H1 (cell line): ENCODE data around the gene MAGI1. TPM values are rescaled to one million over a fixed set of nuclear protein-coding genes. Genes with fewer than 3 reads are reported as not detected.

Experiments used
- CTCF ChIA-PET: fragments of 300-600 bp; sonication (Branson Sonifier 250); formaldehyde crosslinking; loops from one replicate; lab custom pipeline; 2021; ENCODE audit not compliant: partially characterized antibody; lab: Charles Lee
- POLR2A ChIA-PET: fragments of 300-600 bp; sonication (Branson Sonifier 250); formaldehyde crosslinking; loops from one replicate; lab custom pipeline; 2021; ENCODE audit warnings: inconsistent platforms; ENCODE audit not compliant: partially characterized antibody; lab: Charles Lee
- DNase-seq, 2 experiments: peaks; one replicate each; pipeline versions ENCODE4 v3.0.0 to v3.0.0-alpha.2; 2010 to 2022; ENCODE audit warnings: low spot score in 2 of 2, low read depth in 1 of 2, mixed read lengths in 1 of 2
- FAIRE-seq: peaks from 2 replicates; lab custom pipeline; 2011; peaks lifted over from hg19 to GRCh38; lab: Jason Lieb, UNC
- H2AFZ ChIP-seq: 2 replicates; pipeline ENCODE4 v1.8.1; 2012; ENCODE audit warnings: low read length, inconsistent platforms
- H2AK5ac ChIP-seq: 2 replicates; pipeline ENCODE4 v1.6.1; 2013; ENCODE audit warnings: low read depth, low read length
- H2BK120ac ChIP-seq: replicated peaks from 2 replicates; pipeline ENCODE3; 2013; ENCODE audit warnings: low read depth, low read length, inconsistent platforms
- H2BK12ac ChIP-seq: 2 replicates; pipeline ENCODE4 v1.6.1; 2013; ENCODE audit warnings: low read depth, low read length
- H2BK15ac ChIP-seq: 2 replicates; pipeline ENCODE4 v1.6.1; 2013; ENCODE audit warnings: low read length
- H2BK20ac ChIP-seq: 2 replicates; pipeline ENCODE4 v1.6.1; 2013; ENCODE audit warnings: low read length
- H2BK5ac ChIP-seq: 2 replicates; pipeline ENCODE4 v1.6.1; 2013; ENCODE audit warnings: low read depth, low read length
- H3K14ac ChIP-seq: 2 replicates; pipeline ENCODE4 v1.6.1; 2013; ENCODE audit warnings: inconsistent platforms; ENCODE audit not compliant: insufficient read length
- H3K18ac ChIP-seq: 2 replicates; pipeline ENCODE4 v1.6.1; 2013; ENCODE audit warnings: low read length; ENCODE audit errors: extremely low read depth
- H3K23ac ChIP-seq: 2 replicates; pipeline ENCODE4 v1.6.1; 2013; ENCODE audit warnings: inconsistent platforms; ENCODE audit not compliant: insufficient read length
- H3K23me2 ChIP-seq: 2 replicates; pipeline ENCODE4 v1.6.1; 2013; ENCODE audit warnings: low read depth, low read length
- H3K27ac ChIP-seq: 2 replicates; pipeline ENCODE4 v1.6.1; 2011; ENCODE audit warnings: low read depth, low read length, inconsistent platforms
- H3K27me3 ChIP-seq, 4 experiments: replicated peaks in 1 of 4; 1 replicate in 1 of 4; 2 replicates in 3 of 4; pipeline versions ENCODE4 v1.6.1 to v1.8.1; 2011 to 2013; ENCODE audit warnings: low read length in 3 of 4, mild to moderate bottlenecking in 3 of 4, inconsistent platforms in 2 of 4, mixed read lengths in 2 of 4, moderate library complexity in 1 of 4; ENCODE audit not compliant: control insufficient read depth in 3 of 4, insufficient read depth in 3 of 4; ENCODE audit errors: extremely low read depth in 1 of 4
- H3K36me3 ChIP-seq, 4 experiments: 2 replicates each; pipeline versions ENCODE4 v1.6.1 to v1.8.1; 2011 to 2013; ENCODE audit warnings: mild to moderate bottlenecking in 4 of 4, low read length in 3 of 4, moderate library complexity in 2 of 4, control low read depth in 1 of 4, inconsistent platforms in 1 of 4; ENCODE audit not compliant: insufficient read depth in 4 of 4, control insufficient read depth in 2 of 4
- H3K4ac ChIP-seq: replicated peaks from 2 replicates; pipeline ENCODE3; 2013; ENCODE audit warnings: low read length, low read depth, mixed read lengths, inconsistent platforms; ENCODE audit not compliant: insufficient read length
- H3K4me1 ChIP-seq, 4 experiments: replicated peaks in 1 of 4; 1 replicate in 1 of 4; 2 replicates in 3 of 4; pipeline versions ENCODE4 v1.6.1 to v1.8.1; 2011 to 2013; ENCODE audit warnings: low read length in 3 of 4, inconsistent platforms in 2 of 4, mixed read lengths in 1 of 4; ENCODE audit not compliant: insufficient read depth in 4 of 4, control insufficient read depth in 3 of 4
- H3K4me2 ChIP-seq, 2 experiments: 2 replicates each; pipeline versions ENCODE4 v1.6.1 to v1.8.1; 2011 to 2013; ENCODE audit warnings: low read depth in 2 of 2, low read length in 2 of 2, control low read depth in 1 of 2, inconsistent platforms in 1 of 2, mild to moderate bottlenecking in 1 of 2; ENCODE audit not compliant: insufficient read depth in 1 of 2
- H3K4me3 ChIP-seq, 4 experiments: fragments of 200-600, 300-600 bp in 1 of 4; sonication (generic), shearing (Covaris generic), sonication (Bioruptor Twin) in 1 of 4; 2 replicates each; pipeline versions ENCODE4 v1.5.1 to v1.8.1; 2011 to 2016; ENCODE audit warnings: low read length in 4 of 4, low read depth in 3 of 4, control low read depth in 2 of 4, inconsistent platforms in 2 of 4, mild to moderate bottlenecking in 2 of 4, mixed read lengths in 1 of 4, moderate library complexity in 1 of 4; ENCODE audit not compliant: insufficient read depth in 2 of 4; ENCODE audit errors: extremely low read depth in 1 of 4
- H3K56ac ChIP-seq: replicated peaks from 2 replicates; pipeline ENCODE3; 2013; ENCODE audit warnings: low read depth, mild to moderate bottlenecking, mixed read lengths, low read length, inconsistent platforms; ENCODE audit not compliant: insufficient read length
- H3K79me1 ChIP-seq: 2 replicates; pipeline ENCODE4 v1.6.1; 2013; ENCODE audit warnings: low read depth, low read length, control low read depth
- H3K79me2 ChIP-seq, 2 experiments: 2 replicates each; pipeline versions ENCODE4 v1.6.1 to v1.8.1; 2012 to 2013; ENCODE audit warnings: low read length in 2 of 2, mild to moderate bottlenecking in 2 of 2, inconsistent platforms in 1 of 2; ENCODE audit not compliant: insufficient read depth in 2 of 2, control insufficient read depth in 1 of 2
- H3K9ac ChIP-seq, 4 experiments: replicated peaks in 1 of 4; 1 replicate in 1 of 4; 2 replicates in 3 of 4; pipeline versions ENCODE4 v1.6.1 to v1.8.1; 2011 to 2013; ENCODE audit warnings: low read depth in 3 of 4, low read length in 3 of 4, control low read depth in 2 of 4, mild to moderate bottlenecking in 2 of 4, moderate library complexity in 2 of 4, inconsistent platforms in 1 of 4; ENCODE audit errors: extremely low read depth in 1 of 4
- H3K9me3 ChIP-seq, 2 experiments: 2 replicates each; pipeline versions ENCODE4 v1.6.1 to v1.8.1; 2012 to 2013; ENCODE audit warnings: mild to moderate bottlenecking in 2 of 2, moderate library complexity in 2 of 2, control low read depth in 1 of 2, inconsistent platforms in 1 of 2, low read depth in 1 of 2, low read length in 1 of 2, mixed read lengths in 1 of 2; ENCODE audit not compliant: insufficient read depth in 2 of 2
- H4K20me1 ChIP-seq, 2 experiments: replicated peaks in 1 of 2; 2 replicates each; pipeline versions ENCODE3 to v1.8.1; 2011 to 2013; ENCODE audit warnings: inconsistent platforms in 2 of 2, low read length in 2 of 2, mild to moderate bottlenecking in 1 of 2; ENCODE audit not compliant: insufficient read depth in 2 of 2, control insufficient read depth in 1 of 2
- H4K5ac ChIP-seq: 2 replicates; pipeline ENCODE4 v1.6.1; 2013; ENCODE audit warnings: low read length, low read depth, mixed read lengths, inconsistent platforms; ENCODE audit not compliant: insufficient read length
- H4K8ac ChIP-seq: 2 replicates; pipeline ENCODE4 v1.8.0; 2013; ENCODE audit warnings: mild to moderate bottlenecking, moderate library complexity, low read length, inconsistent platforms; ENCODE audit not compliant: insufficient read depth; ENCODE audit errors: extremely low read depth
- H4K91ac ChIP-seq: replicated peaks from 2 replicates; pipeline ENCODE3; 2013; ENCODE audit warnings: low read length, mixed read lengths, inconsistent platforms; ENCODE audit not compliant: insufficient read length
- CTCF ChIP-seq, 3 experiments: IDR thresholded peaks; 1 replicate in 2 of 3; 2 replicates in 1 of 3; pipeline versions ENCODE4 v1.5.1 to v1.6.1; 2011; ENCODE audit warnings: low read length in 3 of 3, mild to moderate bottlenecking in 3 of 3, inconsistent platforms in 2 of 3, low read depth in 1 of 3, moderate library complexity in 1 of 3; ENCODE audit not compliant: insufficient read depth in 1 of 3; ENCODE audit errors: control extremely low read depth in 1 of 3
- JUN ChIP-seq: IDR thresholded peaks from 2 replicates; pipeline ENCODE4 v1.6.1; 2011; ENCODE audit warnings: low read depth, mild to moderate bottlenecking, improper control_type of control experiment, low read length
- KDM1A ChIP-seq: fragments of 200-600, 300-600 bp; sonication (generic); IDR thresholded peaks from 2 replicates; pipeline ENCODE4 v1.7.1; 2016; ENCODE audit warnings: mild to moderate bottlenecking, low read length, borderline replicate concordance
- NANOG ChIP-seq: IDR thresholded peaks from 2 replicates; pipeline ENCODE4 v1.6.1; 2011; ENCODE audit warnings: low read length, low read depth, mild to moderate bottlenecking, inconsistent platforms; ENCODE audit not compliant: insufficient read depth, poor library complexity, severe bottlenecking
- PHF8 ChIP-seq: fragments of 200-600 bp; sonication (generic); conservative IDR thresholded peaks from 2 replicates; pipeline ENCODE4 v1.7.1; 2012; ENCODE audit warnings: low read depth, mild to moderate bottlenecking, inconsistent platforms, low read length, moderate library complexity
- POLR2A ChIP-seq, 2 experiments: IDR thresholded peaks; 1 replicate in 1 of 2; 2 replicates in 1 of 2; pipeline ENCODE4 v1.6.1; 2011; ENCODE audit warnings: low read depth in 2 of 2, low read length in 2 of 2, mild to moderate bottlenecking in 2 of 2; ENCODE audit errors: control extremely low read depth in 1 of 2
- RXRA ChIP-seq: IDR thresholded peaks from 2 replicates; pipeline ENCODE4 v1.6.1; 2011; ENCODE audit warnings: low read depth, mild to moderate bottlenecking, low read length, moderate library complexity; ENCODE audit not compliant: insufficient read depth
- TAF1 ChIP-seq: IDR thresholded peaks from 2 replicates; pipeline ENCODE4 v1.6.1; 2011; ENCODE audit warnings: mild to moderate bottlenecking, low read depth, low read length
- TBP ChIP-seq: IDR thresholded peaks from 2 replicates; pipeline ENCODE4 v1.6.1; 2011; ENCODE audit warnings: low read depth, low read length, improper control_type of control experiment
- WGBS, 2 experiments: shearing (Covaris generic) in 1 of 2; methylation state at CpG; one replicate each; pipeline versions ENCODE4 v1.1.6 to v1.1.7; 2013 to 2015; ENCODE audit warnings: low lambda C conversion rate in 2 of 2, mixed read lengths in 2 of 2, inconsistent platforms in 1 of 2, low coverage in 1 of 2, missing lambda C conversion rate in 1 of 2; ENCODE audit not compliant: insufficient replicate concordance in 2 of 2, insufficient coverage in 1 of 2, insufficient read length in 1 of 2; ENCODE audit errors: extremely low coverage in 1 of 2, missing lambda C conversion rate in 1 of 2; 5-methylcytosine and 5-hydroxymethylcytosine counted together
- polyA plus RNA-seq, 7 experiments: library from polyadenylated mRNA; depleted of rRNA in 3 of 7; stranded (reverse) in 5 of 7; unstranded in 2 of 7; fragments of >200 nt in 5 of 7; fragments of 200-250 nt in 2 of 7; gene quantifications; 1 replicate in 5 of 7; 2 replicates in 1 of 7; 4 replicates in 1 of 7; pipeline versions ENCODE4 v1.2.1 to v1.2.3, GENCODE V29; 2011 to 2013; ENCODE audit warnings: missing spikeins in 2 of 7, mixed read lengths in 2 of 7
- total RNA-seq: library from RNA; stranded (reverse); fragmentation: NEBNext Ultra II Directional; extraction: Animal tissue kit (Norgen Biotek cat#: 25700); gene quantifications from 2 replicates; pipeline ENCODE4 v1.2.1, GENCODE V29; 2021

MAGI1 gene
- total and polyA plus RNA-seq, 2 of the 8 experiments (the other 6 are each of a cell fraction or from before 2014, with no cell fraction given): 19.8 to 78.0 TPM

- DNase-seq (no peak), FAIRE-seq (no peak)
- TF ChIP-seq PHF8: no peak
- no peak for TF ChIP-seq CTCF (IDR thresholded peaks at IDR 0.05; ENCODE audit: control extremely low read depth in 1 of 3, insufficient read depth in 1 of 3, low read depth in 1 of 3, low read length in 3 of 3)
- no peak for TF ChIP-seq POLR2A (IDR thresholded peaks at IDR 0.05; ENCODE audit: control extremely low read depth in 1 of 2, low read depth in 2 of 2, low read length in 2 of 2)
- TF ChIP-seq TBP: no peak
- TF ChIP-seq RXRA: no peak
- TF ChIP-seq NANOG: no peak
- TF ChIP-seq JUN: no peak
- TF ChIP-seq KDM1A: no peak
- TF ChIP-seq TAF1: no peak
- Histone ChIP-seq H3K36me3 (no peaks in the 10 kb centered on the region), H3K18ac (no peak overlapping the region), H3K14ac (no peak overlapping the region), H3K79me1 (no peaks in the 10 kb centered on the region), H3K56ac (no peak overlapping the region), H2BK15ac (no peak overlapping the region), H3K9ac (no peak overlapping the region), H2BK20ac (no peak overlapping the region), H3K4me2 (no peak overlapping the region), H2BK5ac (no peak overlapping the region), H3K4ac (no peak overlapping the region), H3K79me2 (peaks cover 0 to 72% of the 10 kb centered on the region in 2 experiments; a peak in 3 of 4 replicates), H2BK120ac (no peak overlapping the region), H4K5ac (no peak overlapping the region), H2BK12ac (no peak overlapping the region), H2AK5ac (no peak overlapping the region), H3K9me3 (no peaks in the 10 kb centered on the region), H3K23ac (no peak overlapping the region), H3K4me1 (peaks cover 0 to 15% (median 12%) of the 10 kb centered on the region in 4 experiments; a peak in 6 of 7 replicates), H3K27me3 (no peaks in the 10 kb centered on the region), H2AFZ (no peak overlapping the region), H4K20me1 (peaks cover 0 to 3% of the 10 kb centered on the region in 2 experiments), H4K91ac (no peak overlapping the region), H4K8ac (no peak overlapping the region), H3K27ac (no peak overlapping the region), H3K4me3 (no peak overlapping the region), H3K23me2 (no peaks in the 10 kb centered on the region)
- CTCF ChIA-PET: interaction anchor here (0.8 to 2.5 kb wide), 10 partner anchors 9 to 630 kb away, joined by 3 to 6 read pairs (median 4); no protein-coding TSS in a partner anchor
- WGBS, 2 experiments: 97% methylated on average over 3 of the region's 3 CpGs; no CpG with 5 or more reads in 1 of the 2 experiments
- POLR2A ChIA-PET: interaction anchor here (0.6 kb wide), 1 partner anchor 122 kb away, joined by 3 read pairs; no protein-coding TSS in a partner anchor
Measured at GRCh38 chr3:65889707-65890099, 149.0 kb downstream of the MAGI1 start.
